GM12878 (cell line): ENCODE measurements around the gene CLSTN2. TPM values are rescaled to one million over a fixed set of nuclear protein-coding genes. Genes with fewer than 3 reads are reported as not detected.

ENCODE experiments used
- ATAC-seq: fragments of 200-7000 bp; cut with Tn5 transposase; 3 replicates; pipeline ENCODE4 v1.9.1; 2020; ENCODE audit warnings: mild to moderate bottlenecking, moderate library complexity
- BruUV-seq: library from RNA; stranded (reverse); fragments of 400-500 nt; replicated peaks from 2 replicates; lab custom pipeline; 2021; lab: Mats Ljungman, UMichigan
- CTCF ChIA-PET: fragments of 300-600 bp; sonication (Branson Sonifier 250); formaldehyde crosslinking; extraction: SDS; loops from one replicate; lab custom pipeline; 2021; ENCODE audit warnings: inconsistent platforms; lab: Yijun Ruan, JAX
- POLR2A ChIA-PET: fragments of 350-600 bp; formaldehyde crosslinking; extraction: SDS; loops from one replicate; lab custom pipeline; 2021; ENCODE audit warnings: inconsistent platforms; lab: Charles Lee
- RAD21 ChIA-PET: fragments of 300-600 bp; sonication (Branson Sonifier 250); formaldehyde crosslinking; loops from one replicate; lab custom pipeline; 2023; ENCODE audit warnings: antibody characterized with exemption; ENCODE audit not compliant: unreplicated experiment; lab: Charles Lee
- SMC1A ChIA-PET: fragments of 300-600 bp; sonication (Branson Sonifier 250); formaldehyde crosslinking; loops from one replicate; lab custom pipeline; 2023; ENCODE audit not compliant: unreplicated experiment, uncharacterized antibody; lab: Charles Lee
- DNase-seq: peaks from one replicate; pipeline ENCODE4 v3.0.0-alpha.2; 2011; ENCODE audit warnings: low read depth, low spot score
- FAIRE-seq: peaks from 3 replicates; lab custom pipeline; 2011; peaks lifted over from hg19 to GRCh38; lab: Jason Lieb, UNC
- H2AFZ ChIP-seq: 2 replicates; pipeline ENCODE4 v1.6.0; 2011; ENCODE audit warnings: low read depth, low read length, control low read depth; ENCODE audit not compliant: control insufficient read depth
- H3K27ac ChIP-seq: 2 replicates; pipeline ENCODE4 v1.5.1; 2011; ENCODE audit warnings: control low read depth; ENCODE audit not compliant: control insufficient read depth, insufficient read depth
- H3K27me3 ChIP-seq, 2 experiments: replicated peaks in 1 of 2; 2 replicates each; pipeline versions ENCODE4 v1.6.0 to v1.6.1; 2011; ENCODE audit warnings: low read length in 1 of 2; ENCODE audit not compliant: control insufficient read depth in 2 of 2, insufficient read depth in 2 of 2
- H3K36me3 ChIP-seq, 2 experiments: 2 replicates each; pipeline ENCODE4 v1.5.1; 2011; ENCODE audit warnings: low read length in 1 of 2; ENCODE audit not compliant: control insufficient read depth in 2 of 2, insufficient read depth in 2 of 2
- H3K4me1 ChIP-seq: 2 replicates; pipeline ENCODE4 v1.6.1; 2011; ENCODE audit warnings: mild to moderate bottlenecking, low read length, moderate library complexity, mixed read lengths; ENCODE audit not compliant: control insufficient read depth, insufficient read depth
- H3K4me2 ChIP-seq: 2 replicates; pipeline ENCODE4 v1.6.0; 2011; ENCODE audit warnings: control low read depth; ENCODE audit not compliant: control insufficient read depth, insufficient read depth
- H3K4me3 ChIP-seq: fragments of 200-600 bp; sonication (generic); 2 replicates; pipeline ENCODE4 v1.5.1; 2016
- H3K79me2 ChIP-seq: 2 replicates; pipeline ENCODE4 v1.6.0; 2011; ENCODE audit warnings: low read length; ENCODE audit not compliant: control insufficient read depth, insufficient read depth
- H3K9ac ChIP-seq: 2 replicates; pipeline ENCODE4 v1.8.0; 2011; ENCODE audit warnings: low read length, control low read depth, mixed read lengths; ENCODE audit not compliant: control insufficient read depth, insufficient read depth
- H3K9me3 ChIP-seq: replicated peaks from 3 replicates; pipeline ENCODE4 v1.5.1; 2011; ENCODE audit warnings: mild to moderate bottlenecking, low read length; ENCODE audit not compliant: control insufficient read depth, insufficient read depth
- H4K20me1 ChIP-seq: 2 replicates; pipeline ENCODE4 v1.6.0; 2011; ENCODE audit not compliant: control insufficient read depth, insufficient read depth
- BCLAF1 ChIP-seq: fragments of 450-650 bp; IDR thresholded peaks from 2 replicates; pipeline ENCODE4 v1.6.1; 2017; ENCODE audit warnings: antibody characterized with exemption, mild to moderate bottlenecking, moderate library complexity
- GABPA ChIP-seq: IDR thresholded peaks from 2 replicates; pipeline ENCODE4 v1.6.1; 2014; ENCODE audit warnings: antibody characterized with exemption, low read depth, mild to moderate bottlenecking, inconsistent platforms
- IRF5 ChIP-seq: fragments of 450-650 bp; IDR thresholded peaks from 2 replicates; pipeline ENCODE4 v1.6.1; 2017; ENCODE audit warnings: borderline replicate concordance
- JUNB ChIP-seq: IDR thresholded peaks from 2 replicates; pipeline ENCODE4 v1.6.1; 2016; ENCODE audit warnings: antibody characterized with exemption, mild to moderate bottlenecking
- KAT2A ChIP-seq: conservative IDR thresholded peaks from 2 replicates; pipeline ENCODE4 v1.6.1; 2011; ENCODE audit warnings: low read depth, low read length; ENCODE audit not compliant: control insufficient read depth
- LARP7 ChIP-seq: fragments of 450-650 bp; IDR thresholded peaks from 2 replicates; pipeline ENCODE4 v1.6.1; 2017; ENCODE audit warnings: mild to moderate bottlenecking
- MEF2A ChIP-seq: IDR thresholded peaks from 2 replicates; pipeline ENCODE4 v1.6.1; 2011; ENCODE audit warnings: low read depth, mild to moderate bottlenecking, low read length, moderate library complexity; ENCODE audit not compliant: insufficient read depth
- MXI1 ChIP-seq: fragments of 150-350 bp; IDR thresholded peaks from 2 replicates; pipeline ENCODE4 v1.6.1; 2011; ENCODE audit warnings: low read depth, mild to moderate bottlenecking, inconsistent platforms, low read length, improper control_type of control experiment
- NFYB ChIP-seq: IDR thresholded peaks from 2 replicates; pipeline ENCODE4 v1.6.1; 2011; ENCODE audit warnings: low read depth, mild to moderate bottlenecking, low read length, improper control_type of control experiment, moderate library complexity; ENCODE audit not compliant: insufficient read depth
- RBBP5 ChIP-seq: fragments of 200-600 bp; sonication (generic); conservative IDR thresholded peaks from 2 replicates; pipeline ENCODE4 v1.6.1; 2016
- SREBF1 ChIP-seq: IDR thresholded peaks from 2 replicates; pipeline ENCODE4 v1.6.1; 2012; ENCODE audit warnings: mild to moderate bottlenecking, low read length
- USF2 ChIP-seq: IDR thresholded peaks from 2 replicates; pipeline ENCODE4 v1.6.1; 2011; ENCODE audit warnings: low read depth, low read length, improper control_type of control experiment, borderline replicate concordance
- ZBED1 ChIP-seq: IDR thresholded peaks from 2 replicates; pipeline ENCODE4 v1.6.1; 2016; ENCODE audit warnings: borderline replicate concordance
- ZNF207 ChIP-seq: fragments of 450-650 bp; IDR thresholded peaks from 2 replicates; pipeline ENCODE4 v1.6.1; 2014; ENCODE audit warnings: antibody characterized with exemption, mild to moderate bottlenecking, borderline replicate concordance
- ZNF622 ChIP-seq: fragments of 450-650 bp; IDR thresholded peaks from 2 replicates; pipeline ENCODE4 v1.6.1; 2017; ENCODE audit warnings: mild to moderate bottlenecking, inconsistent platforms
- ZZZ3 ChIP-seq: IDR thresholded peaks from 2 replicates; pipeline ENCODE4 v1.6.1; 2011; ENCODE audit warnings: low read depth; ENCODE audit not compliant: control insufficient read depth, insufficient read length
- WGBS: methylation state at CpG from one replicate; pipeline ENCODE4 v1.1.6; 2016; ENCODE audit warnings: low lambda C conversion rate; ENCODE audit not compliant: insufficient replicate concordance, insufficient coverage; ENCODE audit errors: missing lambda C conversion rate; 5-methylcytosine and 5-hydroxymethylcytosine counted together
- in situ Hi-C: fragments of 300-500 bp; cut with MboI; formaldehyde crosslinking; loops from 9 replicates; pipeline ENCODE4 v1.14.3; 2018; ENCODE audit warnings: mixed read lengths
- intact Hi-C: fragments of 100-400 bp; cut with micrococcal nuclease; formaldehyde crosslinking; loops from one replicate; pipeline ENCODE4 v1.14.2; 2022; ENCODE audit not compliant: unreplicated experiment
- polyA plus RNA-seq, 11 experiments: library from polyadenylated mRNA; depleted of rRNA in 4 of 11; unstranded in 6 of 11; stranded (reverse) in 5 of 11; fragments of >200 nt; fragmentation: Nextera tagmentation in 4 of 11; fragmentation: Illumina TruSeq in 1 of 11; extraction: Ambion mirVana in 4 of 11; extraction: Trizol in 1 of 11; gene quantifications; 1 replicate in 1 of 11; 2 replicates in 10 of 11; pipeline versions ENCODE4 v1.2.1 to v1.2.3, GENCODE V29; 2011 to 2016; ENCODE audit warnings: inconsistent platforms in 2 of 11, missing spikeins in 2 of 11, low read depth in 1 of 11
- total RNA-seq, 4 experiments: library from RNA; depleted of rRNA in 3 of 4; stranded (reverse); fragments of >200 nt in 3 of 4; fragmentation: Illumina TruSeq in 1 of 4; extraction: Trizol in 1 of 4; gene quantifications; 2 replicates each; pipeline versions ENCODE4 v1.2.1 to v1.2.3, GENCODE V29; 2013 to 2021
- TF ChIP-seq, protein P1 (sequence below): IDR thresholded peaks from 2 replicates; pipeline ENCODE4 v1.6.1; 2012; ENCODE audit warnings: low read depth, low read length, improper control_type of control experiment

CLSTN2 gene
- total and polyA plus RNA-seq, 10 of the 15 experiments (the other 5 are each of a cell fraction or from before 2014, with no cell fraction given) = under 0.01 to 0.10 (median under 0.01) TPM; not detected in 5

GRCh38 chr3:140163159-140163763, 228.3 kb downstream of the CLSTN2 start:
- FAIRE-seq (no peak), ATAC-seq (no peak), DNase-seq (no peak)
- no peaks in the 10 kb centered on the region for H4K20me1 ChIP-seq
- 50% methylated on average over 2 of the region's 2 CpGs for whole genome bisulfite sequencing
- no peak overlapping the region for H3K4me3 ChIP-seq
- no peaks in the 10 kb centered on the region for H3K4me1 ChIP-seq
- no peak overlapping the region for H2AFZ ChIP-seq
- H3K9me3 ChIP-seq = no peaks in the 10 kb centered on the region; the same call in 2 of the 3 replicates
- CTCF ChIA-PET = interaction anchor here (0.6 to 1.9 kb wide), 9 partner anchors 15 to 404 kb away, joined by 3 to 6 read pairs (median 3); no protein-coding TSS in a partner anchor
- SMC1A ChIA-PET = interaction anchor here (1.4 to 1.8 kb wide), 2 partner anchors 43 to 54 kb away, joined by 3 to 8 read pairs; no protein-coding TSS in a partner anchor
- RAD21 ChIA-PET = interaction anchor here (1.2 to 1.8 kb wide), 2 partner anchors 12 to 55 kb away, joined by 4 to 5 read pairs; no protein-coding TSS in a partner anchor
- no peaks in the 10 kb centered on the region for H3K27me3 ChIP-seq
- H3K4me2 ChIP-seq = no peak overlapping the region
- BruUV-seq = no TSS peak
- no peak overlapping the region for H3K27ac ChIP-seq
- H3K79me2 ChIP-seq = no peaks in the 10 kb centered on the region
- intact Hi-C loops (loop anchor here (5.0 kb wide), 1 partner anchor 54 kb away; no protein-coding TSS in a partner anchor), in situ Hi-C loops (no loop called here)
- TF ChIP-seq JUNB (no peak), ZNF207 (no peak), BCLAF1 (no peak), KAT2A (no peak), LARP7 (no peak), SREBF1 (no peak), MEF2A (no peak), NFYB (no peak), GABPA (no peak), MXI1 (no peak), ZNF622 (no peak), ZBED1 (no peak), IRF5 (no peak), ZZZ3 (no peak), USF2 (no peak), RBBP5 (no peak)
- TF ChIP-seq, protein P1, sequence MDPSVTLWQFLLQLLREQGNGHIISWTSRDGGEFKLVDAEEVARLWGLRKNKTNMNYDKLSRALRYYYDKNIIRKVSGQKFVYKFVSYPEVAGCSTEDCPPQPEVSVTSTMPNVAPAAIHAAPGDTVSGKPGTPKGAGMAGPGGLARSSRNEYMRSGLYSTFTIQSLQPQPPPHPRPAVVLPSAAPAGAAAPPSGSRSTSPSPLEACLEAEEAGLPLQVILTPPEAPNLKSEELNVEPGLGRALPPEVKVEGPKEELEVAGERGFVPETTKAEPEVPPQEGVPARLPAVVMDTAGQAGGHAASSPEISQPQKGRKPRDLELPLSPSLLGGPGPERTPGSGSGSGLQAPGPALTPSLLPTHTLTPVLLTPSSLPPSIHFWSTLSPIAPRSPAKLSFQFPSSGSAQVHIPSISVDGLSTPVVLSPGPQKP = no peak
- H3K9ac ChIP-seq = no peak overlapping the region
- POLR2A ChIA-PET = no interaction called here
- no peaks in the 10 kb centered on the region for H3K36me3 ChIP-seq
